NCI-H2196 treated with DMSO at 0.1 percent for 48 hours (cell line): ENCODE results near the gene MTRFR.

Experiments
- DNase-seq: peaks from one replicate; lab custom pipeline; 2025; ENCODE audit not compliant: unreplicated experiment; lab: John Stamatoyannopoulos, UW

Gene MTRFR

DNA sequence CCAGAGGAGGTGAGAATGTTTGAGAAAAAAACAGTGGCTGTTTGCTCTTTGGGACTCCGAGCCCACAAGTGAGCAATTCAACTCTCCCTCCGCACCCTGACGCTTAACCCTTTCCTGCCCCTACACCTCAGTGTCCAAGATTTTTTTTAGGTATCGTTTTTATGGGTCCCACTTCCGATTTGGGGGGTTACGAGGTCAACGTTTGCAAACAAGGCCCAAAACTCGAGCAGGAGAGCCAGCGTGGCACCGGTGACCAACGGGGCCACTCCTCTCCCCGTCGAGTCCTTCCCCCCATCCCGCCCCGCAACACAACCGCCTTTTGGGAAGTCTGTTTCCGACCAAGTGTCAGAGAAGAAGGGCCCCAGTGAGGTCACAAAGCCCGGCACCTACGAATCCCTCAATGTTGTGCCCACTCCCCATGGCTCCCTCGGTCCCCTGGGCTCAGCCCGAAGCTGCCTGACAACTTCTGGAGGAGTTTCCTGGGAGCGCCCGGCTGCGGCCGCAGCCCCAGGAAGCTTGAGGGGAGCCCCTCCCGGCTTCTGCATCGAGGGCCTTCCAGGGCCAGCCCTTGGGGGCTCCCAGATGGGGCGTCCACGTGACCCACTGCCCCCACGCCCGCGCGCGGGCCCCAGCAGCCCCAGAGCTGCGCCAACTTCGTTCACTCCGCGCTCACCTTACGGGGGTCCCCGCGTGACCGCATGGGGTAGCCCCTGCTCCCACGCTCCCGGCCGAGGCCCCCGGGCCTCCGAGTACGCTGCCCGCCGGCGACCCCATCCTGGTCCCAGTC, 37.2 kb downstream of the MTRFR start:
- DNase-seq, result no peak

DNA sequence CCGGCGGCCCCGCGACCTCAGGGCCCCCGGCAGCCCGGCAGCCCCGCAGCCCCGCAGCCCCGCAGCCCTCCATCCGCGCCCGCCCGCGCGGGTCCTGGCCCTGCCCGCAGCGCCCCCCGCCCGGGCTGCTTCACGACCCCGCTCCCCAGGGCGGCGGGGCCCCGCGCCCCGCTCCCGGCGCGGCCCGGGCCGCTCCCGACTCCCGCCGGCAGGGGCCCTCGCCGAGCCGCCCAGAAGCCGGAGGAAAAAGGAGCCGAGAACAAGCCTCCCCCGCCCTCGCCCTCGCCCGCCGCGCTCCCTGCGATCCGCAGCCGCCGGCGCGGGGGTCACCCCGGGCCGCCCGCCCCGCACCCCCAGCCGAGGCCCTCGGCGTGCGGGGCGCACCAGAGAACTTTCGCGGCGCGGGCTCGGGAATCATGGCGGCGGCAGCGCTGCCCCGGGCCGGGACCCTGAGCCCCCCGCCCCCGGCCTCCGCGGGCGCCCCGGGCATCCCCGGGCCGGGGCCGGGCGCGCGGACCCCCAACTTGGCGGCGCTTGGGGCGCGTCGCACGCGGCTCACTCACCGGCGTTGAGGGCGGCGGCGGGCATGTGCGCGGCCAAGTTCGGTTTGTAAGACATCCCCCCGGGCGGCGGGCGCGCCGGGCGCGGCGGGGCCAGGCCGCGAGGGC, 37.9 kb downstream of the MTRFR start:
- peak; percentile 33 for DNase-seq

DNA sequence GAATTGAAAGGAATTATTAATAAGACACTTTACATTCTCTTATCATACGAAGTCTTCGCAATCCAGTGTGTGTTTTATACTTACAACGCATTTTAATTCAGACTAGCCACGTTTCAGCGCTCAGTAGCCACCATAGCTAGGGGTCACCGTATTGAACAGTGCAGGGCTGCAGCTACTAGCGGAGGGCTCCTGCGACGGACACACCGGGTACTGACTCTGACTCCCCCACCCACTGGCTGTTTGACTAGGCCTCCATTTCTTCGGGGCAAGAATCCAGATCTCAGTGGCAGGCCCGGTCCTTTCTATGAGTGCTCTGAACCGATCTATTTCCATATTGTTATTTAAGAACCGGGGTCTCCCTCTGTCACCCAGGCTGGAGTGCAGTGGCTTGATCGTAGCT, 39.9 kb downstream of the MTRFR start:
- DNase-seq, result no peak

DNA sequence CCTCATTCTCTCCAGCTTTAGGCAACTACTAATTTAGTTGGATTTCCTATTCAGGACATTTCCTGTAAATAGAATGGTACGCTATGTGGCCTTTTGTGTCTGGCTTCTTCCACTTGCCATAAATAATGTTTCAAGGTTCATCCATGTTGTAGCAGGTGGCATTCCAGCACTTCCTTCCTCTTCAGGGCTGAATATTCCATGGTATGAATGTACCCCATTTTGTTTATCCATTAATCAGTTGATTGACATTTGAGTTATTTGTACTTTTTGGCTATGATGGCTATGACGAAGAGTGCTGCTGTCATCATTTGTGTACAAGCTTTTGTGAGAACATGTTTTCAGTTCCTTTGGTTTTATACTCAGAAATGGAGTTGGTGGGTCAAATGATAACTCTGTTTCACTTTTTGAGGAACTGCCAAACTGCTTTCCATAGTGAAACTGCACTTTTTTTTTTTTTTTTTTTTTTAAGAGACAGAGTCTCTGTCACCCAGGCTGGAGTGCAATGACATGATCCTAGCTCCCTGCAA, 44.9 kb downstream of the MTRFR start:
- DNase-seq, result no peak

DNA sequence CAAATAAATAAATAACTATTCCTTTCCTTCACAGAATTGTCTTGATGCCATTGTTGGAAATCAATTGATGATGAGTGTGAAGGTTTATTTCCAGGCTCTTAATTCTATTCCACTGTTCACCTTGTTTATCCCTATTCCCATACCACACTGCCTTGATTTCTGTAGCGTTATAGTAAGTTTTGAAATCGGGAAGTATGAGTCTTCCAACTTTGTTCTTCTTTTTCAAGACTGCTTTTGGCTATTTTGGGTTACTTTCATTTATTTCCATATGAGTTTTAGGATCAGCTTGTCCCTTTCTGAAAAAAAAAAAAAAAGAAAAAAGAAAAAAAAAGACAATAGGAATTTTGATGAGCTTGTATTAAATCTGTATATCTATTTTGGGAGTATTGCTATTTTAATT, 47.7 kb downstream of the MTRFR start:
- no peak for DNase-seq

DNA sequence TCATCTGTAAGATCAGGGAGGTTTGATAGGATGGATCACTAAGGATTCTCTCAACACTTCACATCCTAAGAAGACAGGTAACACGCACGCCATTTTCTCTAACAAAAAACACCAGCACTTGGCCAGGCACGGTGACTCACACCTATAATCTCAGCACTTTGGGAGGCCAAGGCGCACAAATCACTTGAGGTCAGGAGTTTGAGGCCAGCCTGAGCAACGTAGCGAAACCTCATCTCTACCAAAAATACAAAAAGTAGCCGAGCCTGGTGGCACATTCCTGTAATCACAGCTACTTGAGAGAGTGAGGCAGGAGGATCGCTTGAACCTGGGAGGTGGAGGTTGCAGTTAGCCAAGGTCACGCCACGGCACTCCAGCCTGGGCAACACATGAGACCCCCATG, 48.9 kb downstream of the MTRFR start:
- no peak for DNase-seq

DNA sequence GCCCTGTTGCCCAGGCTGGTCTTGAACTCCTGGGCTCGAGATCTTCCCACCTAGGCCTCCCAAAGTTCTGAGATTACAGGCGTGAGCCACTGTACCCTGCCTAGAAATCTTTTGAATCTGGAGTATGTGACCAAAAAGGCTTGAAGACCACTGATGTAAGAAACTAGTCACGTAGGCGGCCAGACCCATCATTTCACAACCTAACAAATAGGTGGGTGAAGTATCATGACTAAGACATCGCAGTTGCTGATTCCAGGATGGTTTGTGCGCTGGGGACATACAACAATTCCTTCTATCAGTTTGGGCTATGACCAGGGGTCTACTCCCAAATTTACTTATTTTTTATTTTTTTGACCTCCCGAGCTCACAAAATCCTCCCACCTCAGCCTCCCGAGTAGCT, 50.2 kb downstream of the MTRFR start:
- no peak for DNase-seq

DNA sequence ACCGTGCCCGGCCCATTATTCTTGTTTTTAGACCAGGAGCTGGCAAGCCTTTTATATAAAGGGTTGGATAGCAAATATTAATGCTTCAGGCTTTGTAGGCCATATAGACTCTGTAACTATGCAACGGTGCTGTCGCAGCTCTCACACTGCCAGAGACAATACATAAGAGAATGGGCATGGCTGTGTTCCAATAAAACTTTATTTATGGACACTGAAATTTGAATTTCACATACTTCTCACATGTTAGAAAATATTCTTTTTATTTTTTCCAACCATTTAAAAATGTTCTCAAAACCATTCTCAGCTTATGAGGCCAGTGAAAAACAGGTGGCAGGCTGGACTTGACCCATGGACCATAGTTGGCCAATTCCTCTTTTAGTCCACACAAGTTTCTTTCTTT, 51.4 kb downstream of the MTRFR start:
- no peak for DNase-seq

DNA sequence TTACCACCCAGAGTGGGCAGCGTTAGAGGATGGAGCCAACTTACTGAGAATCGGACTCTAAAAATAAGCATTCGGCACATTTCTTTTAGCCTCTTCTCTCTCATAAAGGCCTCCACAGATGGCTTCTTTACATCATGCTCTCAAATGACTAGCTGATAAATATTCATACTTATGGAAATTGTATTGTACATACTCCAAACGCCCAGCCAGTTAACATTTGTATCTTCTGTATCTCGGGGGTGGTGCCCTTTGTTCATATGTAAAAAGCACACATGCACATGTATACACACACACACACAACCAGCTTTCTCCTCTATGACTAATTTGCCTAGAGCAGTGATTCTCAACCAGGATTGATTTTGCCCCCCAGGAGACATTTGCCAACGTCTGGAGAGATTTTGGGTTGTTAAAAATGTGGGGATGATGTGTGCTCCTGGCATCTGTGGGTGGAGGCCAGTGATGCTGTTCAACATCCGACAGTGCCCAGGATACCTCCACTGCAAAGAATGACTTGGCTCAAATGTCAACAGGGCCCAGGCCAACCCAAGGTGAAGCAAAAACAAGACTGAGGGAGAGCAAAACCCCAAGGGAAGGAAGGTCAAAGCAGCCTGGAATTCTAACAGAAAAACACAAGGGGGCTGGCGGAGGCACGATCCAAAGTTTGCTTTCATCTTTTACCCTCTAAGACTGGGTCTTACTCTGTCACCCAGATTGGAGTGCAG, 53.6 kb downstream of the MTRFR start:
- no peak for DNase-seq

DNA sequence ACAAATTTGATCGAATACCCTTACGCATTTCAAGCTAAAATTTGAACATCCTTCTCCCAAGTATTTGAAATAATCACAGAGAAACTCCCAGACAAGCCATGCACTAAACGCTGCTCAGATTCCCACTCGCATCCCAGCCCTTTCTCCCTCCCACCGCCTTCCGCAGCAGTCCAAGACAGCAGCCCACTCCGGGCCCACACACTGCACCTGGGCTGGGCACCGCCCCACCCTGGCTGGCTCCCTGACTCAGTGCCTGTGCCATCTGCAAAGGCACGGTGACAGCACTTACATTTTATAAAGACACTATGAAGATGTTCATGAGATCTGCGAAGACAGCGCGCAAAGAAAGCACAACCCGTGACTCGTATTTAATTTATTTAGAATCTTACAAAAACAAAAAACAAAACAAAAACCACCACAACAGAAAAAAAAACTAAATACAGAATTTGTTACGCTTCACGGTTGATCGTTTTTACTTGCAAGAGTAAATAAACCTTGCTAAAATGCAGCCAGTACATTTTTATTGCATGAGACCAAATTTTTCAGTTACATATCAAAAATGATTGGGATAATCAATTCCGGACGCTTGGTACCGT, 55.6 kb downstream of the MTRFR start:
- DNase-seq, result no peak

DNA sequence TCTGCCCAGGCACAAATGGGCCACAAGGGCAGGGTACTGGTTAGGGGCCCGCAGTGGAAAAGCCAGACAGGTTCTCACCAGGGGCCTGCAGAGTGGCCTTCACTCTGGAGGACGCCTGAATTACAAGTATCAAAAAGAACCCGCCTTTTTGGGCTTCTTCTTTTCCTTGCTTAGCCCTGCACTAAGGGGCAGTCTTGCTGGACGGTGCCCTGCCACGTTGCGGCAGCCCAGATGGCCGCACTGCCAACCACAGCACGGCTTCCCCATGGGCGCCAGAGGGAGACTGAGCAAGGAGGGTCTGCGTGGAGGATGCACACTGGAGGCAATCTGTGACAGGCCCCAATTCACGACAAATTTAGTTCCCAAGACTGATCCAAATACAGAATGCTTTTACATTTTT, 56.7 kb downstream of the MTRFR start:
- DNase-seq, result no peak

DNA sequence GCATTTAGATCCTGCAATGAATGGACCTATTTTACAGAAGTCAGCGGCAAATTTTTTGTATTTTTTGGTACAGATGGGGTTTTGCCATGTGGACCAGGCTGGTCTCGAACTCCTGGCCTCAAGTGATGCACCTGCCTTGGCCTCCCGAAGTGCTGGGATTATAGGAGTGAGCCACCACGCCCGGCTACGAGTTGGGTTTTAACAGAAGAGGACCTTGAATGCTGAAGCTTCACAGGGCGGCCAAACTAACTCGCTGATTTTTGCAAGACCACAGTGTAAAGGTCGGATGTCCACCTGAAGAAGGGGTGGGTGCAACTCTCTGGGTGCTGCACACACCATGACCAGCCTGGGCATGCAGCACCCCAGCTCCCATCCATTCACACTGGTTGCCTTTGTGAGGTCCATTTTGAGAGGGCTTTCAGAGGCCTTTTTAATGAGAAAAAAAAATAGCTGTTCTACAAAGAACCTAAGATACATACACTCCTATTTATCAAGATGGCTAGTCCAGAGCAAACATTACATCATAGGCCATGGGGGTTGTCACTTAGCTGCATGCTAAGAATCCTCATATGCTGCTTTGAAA, 60.0 kb downstream of the MTRFR start:
- DNase-seq, result no peak

DNA sequence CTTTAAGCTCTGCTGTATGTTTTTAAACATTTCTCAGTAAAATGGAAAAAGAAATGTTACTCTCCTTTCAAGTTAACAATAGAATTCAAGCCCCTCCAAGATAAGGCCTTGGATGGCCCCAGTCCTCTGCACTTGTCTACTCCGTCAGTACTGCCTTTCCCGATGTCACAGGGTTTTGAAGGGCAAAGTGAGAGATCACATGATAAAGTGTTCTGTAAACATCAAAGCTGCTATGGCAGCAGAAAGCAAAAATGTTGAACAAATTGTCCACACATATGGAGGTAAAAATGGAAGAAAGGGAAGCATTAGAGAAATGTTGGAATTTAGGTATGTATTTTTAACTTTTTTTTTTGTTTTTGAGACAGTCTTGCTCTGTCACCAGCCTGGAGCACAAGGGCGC, 71.9 kb downstream of the MTRFR start:
- no peak for DNase-seq

DNA sequence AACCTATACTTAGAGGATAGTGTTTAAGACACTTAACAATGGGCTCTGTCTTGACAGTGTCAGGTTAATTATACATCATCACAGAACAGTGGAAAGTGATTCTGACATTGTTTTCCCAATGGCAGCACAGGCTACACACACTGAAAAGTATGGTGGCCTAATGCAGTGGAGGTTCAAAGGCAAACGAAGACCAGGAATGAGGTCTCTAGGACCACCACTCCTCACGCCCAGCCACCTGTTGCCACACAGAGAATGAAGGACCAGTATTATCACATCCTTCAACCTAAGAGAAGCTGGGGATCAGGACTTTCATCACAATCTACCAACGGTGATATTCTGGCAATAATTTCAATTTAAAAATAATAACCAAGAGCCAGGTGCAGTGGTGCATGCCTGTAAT, 73.0 kb downstream of the MTRFR start:
- DNase-seq, result no peak
